Measurements from ENCODE around the gene YRDC.
"Not testable (repeated sequence)": the region's sequence is repeated elsewhere in the genome, so short reads cannot be mapped to it uniquely, and the experiment has no call there.

YRDC gene

GRCh38 chr1:37817481-37817880 lies 9.5 kb upstream of the YRDC start:
- DNase-seq: no peak

GRCh38 chr1:37814252-37814651 lies 6.2 kb upstream of the YRDC start:
- no peak for DNase-seq

- no peak for DNase-seq
Measured at GRCh38 chr1:37813529-37814145, 5.6 kb upstream of the YRDC start.

- DNase-seq: peak; percentile 45
Measured at GRCh38 chr1:37811027-37811655, 3.1 kb upstream of the YRDC start.

GRCh38 chr1:37809942-37810341 lies 1.9 kb upstream of the YRDC start:
- no peak for DNase-seq

GRCh38 chr1:37808369-37809319 lies 636 bp upstream of the YRDC start:
- peak; percentile 86 for DNase-seq

- no peak for DNase-seq
Measured at GRCh38 chr1:37807220-37807554, 821 bp downstream of the YRDC start.

- no peak for DNase-seq
Measured at GRCh38 chr1:37802439-37802838, 5.6 kb downstream of the YRDC start.

- no peak for DNase-seq
Measured at GRCh38 chr1:37797750-37798345, 10.2 kb downstream of the YRDC start.

- no peak for DNase-seq
Measured at GRCh38 chr1:37795340-37796125, 12.5 kb downstream of the YRDC start.

- DNase-seq: no peak
Measured at GRCh38 chr1:37794372-37795339, 13.4 kb downstream of the YRDC start.

GRCh38 chr1:37793773-37794371 lies 14.1 kb downstream of the YRDC start, which contains the start of gene MANEAL:
MANEAL (plus strand) TSS chr1:37793847; CDS start chr1:37794183, 336 bp downstream.
- peak; percentile 41 for DNase-seq

- DNase-seq: no peak
Measured at GRCh38 chr1:37792943-37793686, 14.9 kb downstream of the YRDC start.

- DNase-seq: no peak
Measured at GRCh38 chr1:37782491-37782890, 25.5 kb downstream of the YRDC start.

- no peak for DNase-seq
Measured at GRCh38 chr1:37778654-37779053, 29.4 kb downstream of the YRDC start.

- DNase-seq: no peak
Measured at GRCh38 chr1:37776946-37777516, 31.0 kb downstream of the YRDC start.

GRCh38 chr1:37771440-37771839 lies 36.6 kb downstream of the YRDC start:
- DNase-seq: not testable (repeated sequence)

- DNase-seq: no peak
Measured at GRCh38 chr1:37767488-37767887, 40.5 kb downstream of the YRDC start.

- no peak for DNase-seq
Measured at GRCh38 chr1:37765916-37766664, 41.9 kb downstream of the YRDC start.
